ENCODE measurements around the gene CPXM1. TPM values are rescaled to one million over a fixed set of nuclear protein-coding genes. Genes with fewer than 3 reads are reported as not detected.

Gene CPXM1
- total and polyA plus RNA-seq, 4 donors = 0.08 to 5.5 (median 0.16) TPM

GRCh38 chr20:2838847-2839671, 38.6 kb upstream of the CPXM1 start:
- TF ChIP-seq MAX (IDR thresholded peaks at IDR 0.05) (no peak), CTCF (IDR thresholded peaks at IDR 0.05; ENCODE audit: low read depth, low read length, missing input control) (no peak), SP1 (IDR thresholded peaks at IDR 0.05) (no peak), HNF4A (conservative IDR thresholded peaks at IDR 0.05) (no peak), EGR1 (IDR thresholded peaks at IDR 0.05; ENCODE audit: low read depth in 2 of 2) (no peak), RXRA (IDR thresholded peaks at IDR 0.05) (no peak), GABPA (IDR thresholded peaks at IDR 0.05 in 1 of 2, conservative IDR thresholded peaks at IDR 0.05 in 1 of 2) (no peak), NR2F2 (IDR thresholded peaks at IDR 0.05) (no peak), YY1 (IDR thresholded peaks at IDR 0.05) (no peak), ATF3 (IDR thresholded peaks at IDR 0.05) (no peak), FOXA2 (IDR thresholded peaks at IDR 0.05) (no peak), RAD21 (IDR thresholded peaks at IDR 0.05) (no peak), FOXA1 (IDR thresholded peaks at IDR 0.05) (no peak), JUND (IDR thresholded peaks at IDR 0.05) (no peak), TAF1 (conservative IDR thresholded peaks at IDR 0.05) (no peak), ZBTB33 (IDR thresholded peaks at IDR 0.05) (no peak)
- H3K9me3 ChIP-seq (ENCODE audit: control insufficient read depth in 4 of 4, low read length in 3 of 4) = no peaks in the 10 kb centered on the region
- H3K27ac ChIP-seq (ENCODE audit: low read depth in 1 of 2, low read length in 2 of 2) = no peak overlapping the region
- peaks cover 9 to 16% (median 13%) of the 10 kb centered on the region in 4 donors for H3K4me1 ChIP-seq (ENCODE audit: control insufficient read depth in 4 of 4, insufficient read depth in 4 of 4, low read length in 3 of 4)
- H3K9ac ChIP-seq (ENCODE audit: low read depth in 1 of 2, low read length in 2 of 2) = no peak overlapping the region
- H3K36me3 ChIP-seq (ENCODE audit: control insufficient read depth in 4 of 4, insufficient read depth in 3 of 4, low read depth in 1 of 4, low read length in 3 of 4) = peaks cover 0 to 11% (median 4%) of the 10 kb centered on the region in 4 donors
- no peaks in the 10 kb centered on the region for H3K27me3 ChIP-seq (ENCODE audit: control insufficient read depth in 4 of 4, insufficient read depth in 4 of 4, low read length in 3 of 4)
- H3K4me3 ChIP-seq (ENCODE audit: low read depth in 1 of 3, low read length in 3 of 3) = no peak overlapping the region
- DNase-seq (ENCODE audit: low spot score) = no peak
- 93% methylated on average over 15 of the region's 15 CpGs for WGBS

- peaks cover 0 to 11% (median 4%) of the 10 kb centered on the region in 4 donors for H3K36me3 ChIP-seq (ENCODE audit: control insufficient read depth in 4 of 4, insufficient read depth in 3 of 4, low read depth in 1 of 4, low read length in 3 of 4)
- no peak overlapping the region for H3K4me3 ChIP-seq (ENCODE audit: low read depth in 1 of 3, low read length in 3 of 3)
- no peak overlapping the region for H3K9ac ChIP-seq (ENCODE audit: low read depth in 1 of 2, low read length in 2 of 2)
- H3K27me3 ChIP-seq (ENCODE audit: control insufficient read depth in 4 of 4, insufficient read depth in 4 of 4, low read length in 3 of 4) = no peaks in the 10 kb centered on the region
- no peak overlapping the region for H3K27ac ChIP-seq (ENCODE audit: low read depth in 1 of 2, low read length in 2 of 2)
- 98% methylated on average over 19 of the region's 19 CpGs for WGBS
- no peaks in the 10 kb centered on the region for H3K9me3 ChIP-seq (ENCODE audit: control insufficient read depth in 4 of 4, low read length in 3 of 4)
- no peak for DNase-seq (ENCODE audit: low spot score)
- H3K4me1 ChIP-seq (ENCODE audit: control insufficient read depth in 4 of 4, insufficient read depth in 4 of 4, low read length in 3 of 4) = peaks cover 9 to 16% (median 13%) of the 10 kb centered on the region in 4 donors
- TF ChIP-seq RAD21 (IDR thresholded peaks at IDR 0.05) = no peak
- no peak for TF ChIP-seq MAX (IDR thresholded peaks at IDR 0.05)
Observed at GRCh38 chr20:2838170-2838797, 37.9 kb upstream of the CPXM1 start.

All from liver (tissue), 9 donors.